GM19238 (cell line): ENCODE results near the gene SLCO2A1.
"Not testable (repeated sequence)": the region's sequence is repeated elsewhere in the genome, so short reads cannot be mapped to it uniquely, and the experiment has no call there.

ENCODE experiments used
- DNase-seq: peaks from one replicate; pipeline ENCODE4 v3.0.0; 2011; ENCODE audit warnings: low spot score; ENCODE audit not compliant: insufficient read length

SLCO2A1 gene

DNA sequence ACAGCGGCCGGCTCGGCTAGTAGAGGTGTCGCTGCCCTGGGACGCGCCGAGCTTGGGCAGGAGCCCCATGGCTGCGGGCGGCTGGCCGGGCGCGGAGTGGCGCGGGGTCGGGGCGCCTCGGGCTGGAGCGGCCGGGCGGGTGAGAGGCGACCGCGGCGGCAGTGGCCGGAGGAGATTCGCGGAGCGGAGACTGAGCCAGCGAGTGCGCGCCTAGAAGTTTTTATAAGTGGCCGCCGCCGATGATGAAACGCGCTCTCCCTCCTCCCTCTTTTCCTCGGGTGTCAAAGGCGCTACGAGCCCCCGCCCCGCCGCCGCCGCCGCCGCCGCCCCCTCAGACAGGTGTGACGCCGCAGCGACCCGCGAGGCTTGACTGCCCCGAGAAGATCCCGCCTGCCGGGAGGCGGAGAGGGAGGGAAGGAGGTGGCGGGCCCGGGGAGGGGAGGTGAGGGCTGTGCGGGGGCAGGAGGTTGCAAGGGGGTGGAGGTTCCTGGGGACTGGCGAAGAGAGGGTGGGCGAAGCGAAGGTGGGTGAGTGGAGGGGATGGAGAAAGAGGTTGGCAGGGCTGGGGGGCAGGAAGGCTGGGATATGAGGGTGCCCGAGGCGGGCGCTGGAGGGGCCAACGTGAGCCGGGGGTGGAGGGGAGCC, at the start of gene SLCO2A1:
Gene SLCO2A1, minus strand, starts transcription at position 192 of the 645 bp plus-strand sequence. Its CDS starts 123 bp downstream, at position 69.
- DNase-seq: no peak

DNA sequence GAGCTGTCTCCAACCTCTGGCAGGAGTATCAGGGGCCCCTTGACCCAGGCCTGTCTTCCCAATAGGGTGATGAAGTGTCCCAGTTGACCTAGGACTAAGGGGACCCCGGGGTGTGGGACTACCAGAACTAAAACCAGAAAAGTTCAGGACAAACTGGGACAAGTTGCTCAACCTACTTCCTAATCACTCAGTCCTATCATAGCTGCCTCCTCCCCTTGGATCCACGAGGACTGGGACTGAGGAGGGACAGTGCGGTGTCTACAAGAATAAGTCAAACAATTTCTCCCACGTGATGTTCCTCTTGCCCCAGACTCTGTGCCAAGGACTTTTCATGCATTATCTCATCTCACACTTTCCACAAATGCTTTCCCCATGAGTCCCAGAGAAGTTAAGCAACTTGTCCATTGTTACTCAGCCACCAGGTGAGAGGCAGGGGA, 49.4 kb upstream of the SLCO2A1 start:
- no peak for DNase-seq

DNA sequence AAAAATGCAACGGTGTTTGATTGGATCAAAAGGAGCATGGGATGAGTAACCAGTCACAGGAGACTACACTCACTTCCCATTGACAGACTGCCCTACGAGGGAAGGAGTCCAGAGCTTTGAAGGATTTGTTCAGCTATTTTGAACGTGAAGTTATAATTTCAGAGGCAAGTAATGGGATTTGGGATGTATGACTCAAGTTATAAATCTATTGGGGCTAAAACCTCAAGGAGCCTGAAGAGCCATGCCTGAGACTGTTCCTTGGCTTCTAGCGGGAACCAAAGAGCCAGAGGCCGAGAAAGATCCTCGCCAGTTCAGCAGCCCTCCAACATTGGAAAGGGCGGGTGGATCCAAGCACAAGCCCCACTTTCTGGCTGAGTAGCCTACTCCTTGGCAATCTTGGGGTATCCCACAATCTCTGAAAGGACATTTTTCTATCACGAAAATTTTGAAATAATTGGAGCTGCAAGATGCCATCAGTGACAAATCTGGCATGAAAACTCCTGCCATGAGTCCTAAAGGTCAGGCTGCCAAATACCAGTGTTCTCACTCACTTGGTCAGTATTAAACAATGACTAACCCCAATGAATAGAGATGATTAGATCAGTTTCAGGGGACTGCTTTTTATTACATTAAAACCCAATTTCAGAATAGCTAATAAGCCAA, 48.6 kb upstream of the SLCO2A1 start:
- no peak for DNase-seq

DNA sequence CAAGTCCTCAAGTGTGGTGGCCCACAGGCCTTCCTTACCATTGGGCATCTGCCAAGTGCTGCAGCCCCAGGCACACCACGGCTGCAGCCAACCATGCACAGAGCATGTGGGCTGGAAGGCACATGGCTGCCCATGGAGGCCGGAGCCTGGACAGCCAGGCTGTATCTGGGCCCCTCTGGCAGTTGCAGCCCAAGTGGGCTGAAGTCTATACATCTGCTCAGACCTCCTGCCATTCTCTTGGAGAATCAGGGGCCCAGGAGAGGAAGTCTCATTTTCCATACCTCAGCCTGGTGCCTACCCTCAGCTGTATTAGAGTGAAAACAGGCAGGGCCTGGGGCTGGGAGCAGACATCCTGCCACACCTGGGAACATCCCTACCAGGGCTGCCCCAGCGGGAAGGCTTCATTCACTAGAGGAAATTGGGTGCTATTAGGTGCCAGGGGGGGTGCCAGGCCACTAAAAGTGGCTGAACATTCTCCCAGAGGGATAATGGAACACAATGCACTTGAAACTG, 48.0 kb upstream of the SLCO2A1 start:
- DNase-seq: no peak

DNA sequence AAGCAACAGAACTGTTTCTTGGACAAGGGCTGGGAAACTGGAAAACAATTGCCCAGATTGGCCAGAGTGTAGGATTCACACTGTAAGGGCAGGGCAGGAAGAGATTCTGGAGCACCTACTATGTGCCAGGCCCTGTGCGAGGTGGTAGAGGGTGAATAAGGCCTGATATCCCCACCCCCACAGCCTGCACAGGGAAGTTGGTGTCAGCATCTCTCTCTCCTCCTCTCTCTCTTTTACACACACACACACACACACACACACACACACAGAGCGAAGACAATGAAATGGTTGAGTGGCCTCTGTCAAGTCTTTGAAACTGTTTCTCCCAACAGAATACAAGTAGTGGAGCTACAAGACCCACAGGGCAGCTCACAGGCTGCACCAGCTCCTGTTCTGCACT, 47.1 kb upstream of the SLCO2A1 start:
- DNase-seq: no peak

DNA sequence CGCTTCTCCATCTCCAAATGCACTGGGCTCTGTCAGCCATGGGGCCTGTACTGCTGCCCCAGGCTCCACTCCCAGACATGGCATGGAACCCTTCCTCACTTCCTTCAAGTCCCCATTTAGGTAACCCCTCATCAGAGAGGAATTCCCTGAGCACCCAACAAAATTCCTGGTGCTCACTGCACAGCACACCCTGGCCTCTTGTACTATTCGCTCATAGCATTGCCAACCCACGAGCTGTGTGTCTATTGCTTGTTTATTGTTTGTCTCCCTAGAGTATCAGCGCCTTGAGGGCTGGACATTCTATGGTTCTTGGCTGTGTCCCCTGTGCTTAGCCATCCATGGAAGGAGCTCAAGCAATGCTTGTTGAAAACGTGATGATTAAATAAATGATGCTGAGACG, 46.1 kb upstream of the SLCO2A1 start:
- DNase-seq: no peak

DNA sequence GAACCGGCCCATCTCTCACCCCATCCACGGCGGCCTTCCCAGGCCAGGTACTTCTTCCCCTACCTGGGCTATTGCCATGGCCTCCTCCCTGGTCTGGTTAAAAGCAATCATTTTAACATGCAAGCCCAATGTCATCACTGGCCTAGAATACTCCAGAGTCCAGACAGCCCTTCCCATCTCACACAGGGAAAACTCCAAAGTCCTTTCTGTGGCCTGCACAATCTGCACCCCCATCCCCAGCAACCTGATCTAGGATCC, 45.8 kb upstream of the SLCO2A1 start:
- no peak for DNase-seq

DNA sequence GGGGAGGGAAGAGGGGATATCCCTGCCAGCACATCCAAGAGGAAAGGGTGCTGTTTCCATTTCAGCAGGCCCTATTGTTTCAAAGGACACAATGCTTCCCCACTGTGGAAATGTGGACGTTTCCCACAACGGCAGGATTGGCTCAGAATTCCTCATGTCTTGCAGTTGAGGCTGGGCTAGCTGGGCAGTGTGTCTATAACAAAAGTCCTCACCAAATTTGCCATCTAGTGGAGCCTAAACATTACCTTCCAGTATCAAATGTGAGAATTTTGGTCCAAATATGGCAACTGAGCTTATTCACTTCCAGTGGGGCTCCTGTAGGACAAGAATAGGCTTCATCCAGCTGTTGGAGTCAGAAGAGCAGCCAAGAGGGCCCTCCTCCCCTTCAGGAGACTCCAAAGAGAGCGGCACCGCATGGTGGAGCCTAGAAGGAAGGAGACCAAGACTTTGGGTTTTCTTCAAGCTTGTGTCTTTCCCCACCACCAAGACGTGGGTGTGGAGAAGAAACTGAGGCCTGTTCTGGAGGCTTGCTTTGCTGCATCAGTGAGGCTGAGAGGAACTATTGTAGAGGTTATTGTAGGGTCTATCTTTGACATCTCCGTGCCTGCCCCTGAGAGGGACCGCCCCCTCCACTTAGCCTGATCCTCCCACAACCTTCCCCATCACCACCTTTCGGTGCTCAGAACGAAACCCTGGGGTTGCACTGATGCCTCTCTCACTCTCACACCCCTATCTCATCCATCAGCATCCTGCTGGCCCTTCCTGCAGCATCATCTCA, 45.3 kb upstream of the SLCO2A1 start:
- DNase-seq: no peak

DNA sequence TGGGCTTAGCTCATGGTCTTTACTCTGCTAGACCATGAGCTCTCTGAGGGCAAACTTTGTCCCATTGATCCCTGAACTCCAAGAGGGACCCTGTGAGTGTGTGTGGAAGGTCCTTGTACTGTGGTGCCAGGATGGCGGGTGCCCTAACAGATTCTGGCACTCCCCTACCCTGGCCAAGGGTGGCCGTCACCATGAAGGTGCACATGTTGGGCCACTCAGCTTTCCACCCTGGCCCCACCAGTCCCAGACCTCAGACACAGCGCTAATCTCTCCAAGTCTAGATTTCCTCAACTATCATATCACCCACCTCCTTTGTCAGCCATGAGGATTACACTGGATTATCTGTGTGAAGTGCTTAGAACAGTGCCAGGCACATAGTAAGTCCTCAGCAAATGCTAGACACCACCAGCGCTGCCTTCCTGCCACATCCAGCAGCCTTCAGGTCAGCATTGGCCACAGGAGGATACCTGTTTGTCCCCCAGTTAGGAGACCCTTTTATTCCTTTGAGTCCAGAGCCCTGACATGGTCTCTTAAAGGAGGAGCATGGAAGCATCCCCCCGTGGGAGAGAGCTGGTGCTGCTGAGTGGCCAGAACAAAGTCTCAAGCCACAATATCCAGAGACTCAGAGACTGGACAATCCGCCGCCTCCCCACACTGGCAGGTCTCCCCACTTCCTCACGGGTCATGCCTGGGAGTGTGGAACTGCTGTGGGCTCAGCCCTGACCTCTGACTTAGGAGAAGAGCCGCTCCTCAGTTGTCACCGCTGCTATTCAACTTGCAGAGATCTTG, 44.5 kb upstream of the SLCO2A1 start:
- no peak for DNase-seq

DNA sequence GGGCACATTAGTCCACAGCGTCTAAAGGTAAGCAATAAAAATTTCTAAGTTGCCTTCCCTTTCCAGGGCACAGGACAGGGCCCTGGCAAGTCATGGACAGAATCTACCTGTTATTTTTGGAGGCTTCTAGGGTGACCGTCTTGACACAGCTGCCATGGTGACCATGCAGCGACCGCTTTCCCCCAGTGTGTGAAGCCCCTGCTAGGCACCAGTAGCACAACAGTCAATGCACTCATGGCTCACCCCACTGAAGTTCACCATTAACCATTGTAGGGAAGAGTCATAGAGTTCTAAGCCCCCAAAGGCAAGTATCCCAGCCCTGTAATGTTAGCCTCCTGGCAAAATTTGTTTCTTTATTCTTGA, 43.8 kb upstream of the SLCO2A1 start:
- no peak for DNase-seq

DNA sequence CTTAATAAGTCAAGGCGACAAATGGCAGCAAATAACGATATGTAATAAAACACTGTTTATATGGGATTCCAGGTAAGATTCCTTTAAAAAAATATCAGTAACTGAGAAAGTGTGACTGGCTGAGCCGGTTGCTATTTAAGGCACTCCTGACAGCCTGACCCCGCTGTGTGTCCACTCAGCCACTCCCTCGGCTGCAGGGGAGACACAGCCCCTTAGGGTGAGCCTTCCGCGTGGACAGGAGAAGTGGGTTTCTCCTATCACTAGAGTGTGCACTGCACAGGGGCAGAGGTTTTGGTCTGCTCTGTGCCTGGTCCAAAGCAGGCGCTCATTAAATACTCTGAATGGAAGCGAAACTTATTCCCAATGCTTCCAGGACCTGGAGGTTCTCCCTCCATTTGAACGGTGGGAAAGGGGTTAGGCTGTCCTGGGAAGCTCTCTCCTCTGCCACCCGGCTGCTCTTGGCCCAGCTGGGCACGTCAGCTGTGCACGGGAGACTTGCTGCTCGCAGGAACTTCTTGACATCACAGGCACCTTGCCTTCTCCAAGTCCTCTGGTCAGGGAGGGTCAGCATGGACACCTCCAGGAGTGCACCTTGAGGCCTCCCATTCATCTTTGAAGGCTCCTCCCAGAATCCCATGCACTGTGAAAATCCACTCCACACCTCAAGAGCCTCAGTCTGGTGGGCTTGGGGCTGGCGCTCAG, 43.3 kb upstream of the SLCO2A1 start:
- no peak for DNase-seq

DNA sequence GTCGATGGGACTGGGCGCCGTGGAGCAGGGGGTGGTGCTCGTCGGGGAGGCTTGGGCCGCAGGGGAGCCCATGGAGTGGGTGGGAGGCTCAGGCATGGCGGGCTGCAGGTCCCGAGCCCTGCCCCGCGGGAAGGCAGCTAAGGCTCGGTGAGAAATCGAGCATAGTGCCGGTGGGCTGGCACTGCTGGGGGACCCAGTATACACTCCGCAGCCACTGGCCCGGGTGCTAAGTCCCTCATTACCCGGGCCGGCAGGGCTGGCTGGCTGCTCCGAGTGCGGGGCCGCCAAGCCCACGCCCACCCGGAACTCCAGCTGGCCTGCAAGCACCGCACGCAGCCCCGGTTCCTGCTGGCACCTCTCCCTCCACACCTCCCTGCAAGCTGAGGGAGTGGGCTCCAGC, 40.6 kb upstream of the SLCO2A1 start:
- not testable (repeated sequence) for DNase-seq

DNA sequence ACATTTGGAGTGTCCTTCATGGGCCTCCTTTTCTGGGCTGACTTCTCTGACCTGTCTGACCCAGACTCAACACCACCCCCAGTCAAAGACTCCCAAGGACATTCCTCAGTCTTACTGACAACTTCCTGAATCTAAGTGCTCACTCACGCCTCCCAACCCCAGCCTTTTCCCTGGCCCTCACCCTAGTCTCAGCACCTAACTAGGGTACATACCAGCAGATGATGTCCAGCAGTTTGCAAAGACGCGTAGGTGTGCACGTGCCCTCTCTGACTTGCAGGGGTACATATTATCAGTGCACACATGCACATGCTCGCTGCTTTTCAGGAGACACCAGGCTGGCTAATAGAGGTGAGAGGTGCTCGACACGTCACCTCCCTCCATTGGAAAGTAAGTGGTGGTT, 38.7 kb upstream of the SLCO2A1 start:
- no peak for DNase-seq

DNA sequence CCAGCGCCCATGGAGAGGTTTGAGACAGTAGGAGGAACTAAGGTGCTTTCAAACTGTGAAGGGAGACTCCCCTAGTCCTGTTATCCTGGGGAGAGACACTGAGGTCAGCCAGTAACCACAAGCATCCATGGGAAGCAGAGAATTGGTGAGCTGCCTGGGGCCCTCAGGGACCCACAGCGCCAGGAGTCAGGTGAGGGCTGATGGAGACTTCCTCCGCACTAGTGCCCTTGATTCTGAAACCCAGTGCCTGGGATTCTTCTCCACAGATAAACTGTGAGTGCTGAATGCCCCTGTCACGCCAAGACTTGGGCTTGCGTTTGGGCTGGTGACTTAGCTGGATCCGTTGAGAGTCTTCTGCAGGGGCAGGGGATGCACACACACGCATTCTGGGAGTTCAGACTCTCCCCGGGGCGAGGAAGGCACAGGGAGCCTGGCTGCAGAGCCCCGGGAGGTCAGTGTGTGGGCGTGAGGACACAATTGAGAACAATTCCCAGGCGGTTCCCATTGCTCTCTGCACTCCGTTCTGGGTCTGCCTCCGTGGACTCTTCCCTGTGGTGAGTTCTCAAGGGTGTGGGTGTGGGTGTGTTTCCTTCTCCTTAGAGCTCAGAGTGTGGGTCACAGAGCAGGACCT, 37.9 kb upstream of the SLCO2A1 start:
- no peak for DNase-seq

DNA sequence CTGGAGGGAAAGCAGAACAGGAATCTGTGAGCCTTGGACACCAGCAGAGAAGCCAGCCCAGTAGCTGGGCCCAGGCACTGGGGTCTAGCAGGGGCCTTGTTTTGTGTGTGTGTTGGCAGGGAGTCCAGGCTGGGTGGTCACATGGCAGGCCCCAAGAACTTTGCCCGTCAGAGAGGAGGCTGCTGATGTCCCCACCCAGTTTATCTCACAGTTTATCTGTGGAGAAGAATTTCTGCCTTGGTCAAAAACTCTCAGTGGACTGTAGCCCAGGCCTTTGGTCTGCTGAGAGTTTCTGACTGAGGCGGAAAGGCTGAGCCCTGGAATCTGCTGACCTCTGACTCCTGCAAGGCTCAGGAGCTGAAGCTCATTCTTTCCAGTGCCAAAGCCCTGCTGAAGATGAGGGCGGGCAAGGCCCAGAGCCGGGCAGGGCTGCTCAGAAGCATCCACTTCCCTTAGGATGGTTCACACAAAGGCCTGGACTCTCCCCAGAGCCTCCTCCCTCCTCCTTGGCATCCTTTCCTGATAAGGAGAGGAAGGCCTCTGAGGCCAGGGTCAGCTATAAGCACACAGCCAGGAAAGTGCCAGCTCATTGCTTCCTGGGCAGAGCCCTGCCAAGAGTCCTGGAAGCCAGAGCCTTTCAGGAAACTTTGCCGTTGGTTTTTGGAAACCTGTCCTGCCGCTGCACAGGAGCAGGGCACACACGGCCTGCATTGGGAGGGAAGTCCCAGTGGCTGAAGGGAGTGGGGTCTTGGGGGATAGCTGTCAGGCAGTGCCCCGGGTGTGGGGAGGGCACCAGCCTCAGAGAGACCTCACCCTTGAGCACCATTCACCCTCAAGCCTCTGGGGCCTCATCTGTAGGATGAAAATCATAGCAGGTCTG, 37.2 kb upstream of the SLCO2A1 start:
- DNase-seq: no peak

DNA sequence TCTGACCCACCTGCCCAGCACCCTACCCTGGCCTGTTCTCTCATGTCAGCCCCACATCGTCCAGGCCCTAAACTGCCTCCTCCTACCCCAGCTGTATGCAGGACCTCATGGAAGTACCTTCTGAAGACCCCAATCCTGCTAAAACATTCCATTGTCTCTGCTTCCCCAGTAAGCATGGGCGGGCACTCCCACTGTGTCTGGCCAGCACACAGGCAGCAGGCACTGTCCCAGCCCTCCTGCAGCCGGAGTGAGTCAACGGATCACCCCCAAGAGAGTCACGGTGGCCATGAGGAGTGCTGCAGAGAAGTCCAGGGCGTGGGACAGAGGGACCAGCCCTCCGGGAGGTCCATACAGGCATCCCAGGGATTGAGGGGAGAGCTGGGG, 36.4 kb upstream of the SLCO2A1 start:
- no peak for DNase-seq

DNA sequence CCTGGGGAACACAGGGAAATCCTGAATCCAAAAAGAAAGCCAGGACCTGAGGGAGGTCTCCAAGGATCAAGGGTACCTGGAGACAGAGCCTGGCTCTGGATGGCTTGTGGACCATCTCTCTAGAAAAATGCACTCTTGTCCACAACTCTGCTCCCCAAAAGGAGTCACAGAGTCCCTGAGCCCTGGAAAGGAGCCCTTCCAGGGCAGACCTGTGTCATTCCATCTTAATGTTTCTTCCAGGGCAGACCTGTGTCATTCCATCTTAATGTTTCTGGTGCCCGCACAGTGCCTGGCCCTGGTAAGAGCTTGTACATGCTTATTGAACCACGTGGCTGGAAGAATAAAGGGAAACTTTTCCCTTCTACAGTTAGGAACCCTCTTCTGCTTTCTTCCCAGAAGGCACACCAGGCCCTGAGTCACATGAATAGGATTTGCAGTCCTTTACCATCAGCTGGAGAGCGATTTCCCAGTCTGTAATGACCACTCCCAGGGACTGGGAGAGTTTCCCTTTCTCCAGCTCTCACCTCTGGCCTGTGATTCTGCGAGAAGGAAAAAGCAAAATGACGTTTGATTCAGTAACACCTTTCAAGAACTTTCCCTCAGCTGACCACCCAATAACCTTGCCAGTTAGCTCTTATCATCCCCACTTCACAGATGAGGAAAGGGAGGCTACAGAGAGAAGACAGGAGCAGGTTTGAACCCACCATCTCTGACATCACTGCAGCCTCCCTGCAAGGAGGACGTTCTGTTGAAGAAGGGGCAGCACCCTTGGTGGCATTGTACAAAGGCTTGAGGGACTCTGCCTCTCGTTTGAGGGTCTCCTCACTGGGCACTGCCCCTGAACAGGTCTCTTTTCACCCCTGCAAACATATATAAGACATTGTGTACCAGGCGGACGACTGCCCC, 35.8 kb upstream of the SLCO2A1 start:
- no peak for DNase-seq

DNA sequence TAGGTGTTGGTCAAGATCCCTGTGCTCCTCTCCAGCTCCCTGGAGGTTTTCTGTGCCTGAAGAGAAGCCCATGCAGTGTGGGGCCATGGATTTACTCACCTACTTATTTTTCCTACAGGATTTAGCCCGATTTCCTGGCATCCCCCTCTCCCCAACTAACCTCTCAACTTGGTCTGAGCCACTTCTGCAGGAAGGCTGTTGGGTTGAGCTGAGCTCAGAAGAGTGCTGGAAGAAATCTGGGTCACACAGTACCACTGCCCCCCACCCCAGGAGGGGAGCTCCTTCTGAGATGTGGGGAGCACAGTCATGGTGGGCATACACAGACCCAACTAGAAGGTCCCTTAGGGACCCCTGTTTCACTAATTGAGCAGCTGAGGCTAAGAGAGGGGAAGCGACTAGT, 34.4 kb upstream of the SLCO2A1 start:
- DNase-seq: no peak

DNA sequence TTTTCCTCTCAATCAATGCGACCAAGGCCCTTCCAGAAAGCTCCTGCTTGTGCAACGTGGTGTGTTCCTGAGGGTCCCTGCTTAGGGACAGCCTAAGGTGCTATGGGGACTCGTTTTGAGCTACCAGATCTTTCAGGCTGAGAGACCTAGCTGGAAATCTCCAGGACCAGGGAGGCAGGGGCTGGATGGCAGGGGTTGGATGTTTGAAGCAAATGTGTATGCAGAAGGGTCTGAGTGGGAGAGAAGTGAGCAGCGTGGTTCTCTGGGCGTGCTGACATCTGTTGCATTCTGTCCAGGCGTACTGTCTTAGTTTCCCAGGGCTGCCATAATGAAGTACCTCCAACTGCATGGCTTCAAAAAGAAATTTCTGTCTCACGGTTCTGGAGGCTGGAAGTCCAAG, 31.7 kb upstream of the SLCO2A1 start:
- no peak for DNase-seq
